BLaER1 treated with 17β-estradiol and CSF1 and Interleukin-3, amounts not matched to agents 10 nM and 100 nM (cell line): ENCODE measurements around the gene ICE1.
"Not testable (repeated sequence)": the region's sequence is repeated elsewhere in the genome, so short reads cannot be mapped to it uniquely, and the experiment has no call there.

Experiments used
- H3K27ac ChIP-seq, 11 experiments: shearing (Covaris generic); formaldehyde crosslinking; 2 replicates each; pipeline ENCODE4 v1.8.1; 2022
- H3K27me3 ChIP-seq, 11 experiments: shearing (Covaris generic); formaldehyde crosslinking; 2 replicates each; pipeline ENCODE4 v1.8.1; 2022
- H3K36me3 ChIP-seq, 11 experiments: shearing (Covaris generic); formaldehyde crosslinking; 2 replicates each; pipeline ENCODE4 v1.8.1; 2022
- H3K4me1 ChIP-seq, 10 experiments: shearing (Covaris generic); formaldehyde crosslinking; 2 replicates each; pipeline ENCODE4 v1.8.1; 2022
- H3K4me2 ChIP-seq, 11 experiments: shearing (Covaris generic); formaldehyde crosslinking; 2 replicates each; pipeline ENCODE4 v1.8.1; 2022
- H3K4me3 ChIP-seq, 10 experiments: shearing (Covaris generic); formaldehyde crosslinking; 2 replicates each; pipeline ENCODE4 v1.8.1; 2022
- H3K9ac ChIP-seq, 11 experiments: shearing (Covaris generic); formaldehyde crosslinking; 2 replicates each; pipeline ENCODE4 v1.8.1; 2022
- H3K9me3 ChIP-seq, 11 experiments: shearing (Covaris generic); formaldehyde crosslinking; replicated peaks in 1 of 11; 2 replicates each; pipeline ENCODE4 v1.8.1; 2022
- H4K20me1 ChIP-seq, 11 experiments: shearing (Covaris generic); formaldehyde crosslinking; 2 replicates each; pipeline ENCODE4 v1.8.1; 2022
- Cebpa-rat ChIP-seq, 11 experiments: shearing (Covaris generic); IDR thresholded peaks; 2 replicates each; pipeline ENCODE4 v1.8.1; 2022

ICE1 gene

GRCh38 chr5:5398071-5398470, 24.4 kb upstream of the ICE1 start:
- no peak overlapping the region for H3K4me2 ChIP-seq
- H3K27me3 ChIP-seq, result no peaks in the 10 kb centered on the region

GRCh38 chr5:5401095-5401494, 21.4 kb upstream of the ICE1 start:
- Histone ChIP-seq H3K4me3 (no peak overlapping the region), H3K9me3 (peaks cover 0 to 11% (median 5%) of the 10 kb centered on the region in 11 experiments; a peak in 8 of 22 replicates), H3K4me1 (no peaks in the 10 kb centered on the region), H4K20me1 (no peaks in the 10 kb centered on the region), H3K27me3 (no peaks in the 10 kb centered on the region), H3K36me3 (no peaks in the 10 kb centered on the region), H3K4me2 (no peak overlapping the region), H3K9ac (no peak overlapping the region), H3K27ac (no peak overlapping the region)
- no peak for TF ChIP-seq Cebpa-rat (IDR thresholded peaks at IDR 0.05)

More at GRCh38 chr5:5398071-5398470, 24.4 kb upstream of the ICE1 start:
- no peaks in the 10 kb centered on the region for H3K4me1 ChIP-seq
- H3K27ac ChIP-seq, result no peak overlapping the region
- peaks cover 0 to 11% (median 5%) of the 10 kb centered on the region in 11 experiments; a peak in 8 of 22 replicates for H3K9me3 ChIP-seq
- no peaks in the 10 kb centered on the region for H4K20me1 ChIP-seq
- no peak overlapping the region for H3K9ac ChIP-seq
- no peak for TF ChIP-seq Cebpa-rat (IDR thresholded peaks at IDR 0.05)
- H3K36me3 ChIP-seq, result no peaks in the 10 kb centered on the region
- no peak overlapping the region for H3K4me3 ChIP-seq

GRCh38 chr5:5403741-5404140, 18.7 kb upstream of the ICE1 start:
- Histone ChIP-seq H3K4me3 (no peak overlapping the region), H3K4me1 (no peaks in the 10 kb centered on the region), H3K9me3 (peaks cover 15 to 28% (median 22%) of the 10 kb centered on the region in 11 experiments), H3K27ac (no peak overlapping the region), H4K20me1 (no peaks in the 10 kb centered on the region), H3K9ac (no peak overlapping the region), H3K4me2 (no peak overlapping the region), H3K36me3 (no peaks in the 10 kb centered on the region), H3K27me3 (no peaks in the 10 kb centered on the region)
- no peak for TF ChIP-seq Cebpa-rat (IDR thresholded peaks at IDR 0.05)

GRCh38 chr5:5404381-5404780, 18.1 kb upstream of the ICE1 start:
- Histone ChIP-seq H3K4me3 (no peak overlapping the region), H4K20me1 (no peaks in the 10 kb centered on the region), H3K9me3 (peaks cover 21 to 30% (median 27%) of the 10 kb centered on the region in 11 experiments), H3K27me3 (no peaks in the 10 kb centered on the region), H3K27ac (no peak overlapping the region), H3K9ac (no peak overlapping the region), H3K4me2 (no peak overlapping the region), H3K4me1 (no peaks in the 10 kb centered on the region), H3K36me3 (peaks cover 0 to 4% (median 0%) of the 10 kb centered on the region in 11 experiments; a peak in 2 of 22 replicates)
- no peak for TF ChIP-seq Cebpa-rat (IDR thresholded peaks at IDR 0.05)

- H3K27ac ChIP-seq, result no peak overlapping the region
- TF ChIP-seq Cebpa-rat (IDR thresholded peaks at IDR 0.05), result no peak
- peaks cover 32 to 39% (median 33%) of the 10 kb centered on the region in 11 experiments for H3K9me3 ChIP-seq
- no peaks in the 10 kb centered on the region for H3K4me1 ChIP-seq
- H3K4me3 ChIP-seq, result no peak overlapping the region
- peaks cover 0 to 7% (median 3%) of the 10 kb centered on the region in 11 experiments; a peak in 3 of 22 replicates for H3K36me3 ChIP-seq
- no peak overlapping the region for H3K4me2 ChIP-seq
- H3K9ac ChIP-seq, result no peak overlapping the region
- H3K27me3 ChIP-seq, result no peaks in the 10 kb centered on the region
- no peaks in the 10 kb centered on the region for H4K20me1 ChIP-seq
Observed at GRCh38 chr5:5405441-5405840, 17.0 kb upstream of the ICE1 start.

GRCh38 chr5:5407924-5408323, 14.6 kb upstream of the ICE1 start:
- Histone ChIP-seq H4K20me1 (no peaks in the 10 kb centered on the region), H3K4me1 (no peaks in the 10 kb centered on the region), H3K27ac (no peak overlapping the region), H3K4me2 (no peak overlapping the region), H3K9ac (no peak overlapping the region), H3K9me3 (peaks cover 39 to 56% (median 45%) of the 10 kb centered on the region in 11 experiments), H3K36me3 (peaks cover 0 to 7% (median 3%) of the 10 kb centered on the region in 11 experiments; a peak in 4 of 22 replicates), H3K27me3 (no peaks in the 10 kb centered on the region), H3K4me3 (no peak overlapping the region)
- TF ChIP-seq Cebpa-rat (IDR thresholded peaks at IDR 0.05), result no peak

- Histone ChIP-seq H3K9me3 (peaks cover 39 to 59% (median 48%) of the 10 kb centered on the region in 11 experiments), H3K36me3 (peaks cover 0 to 7% (median 3%) of the 10 kb centered on the region in 11 experiments; a peak in 4 of 22 replicates), H3K27me3 (no peaks in the 10 kb centered on the region), H4K20me1 (no peaks in the 10 kb centered on the region), H3K4me1 (no peaks in the 10 kb centered on the region), H3K9ac (no peak overlapping the region), H3K4me2 (no peak overlapping the region), H3K4me3 (peak overlapping the region in 3 of 10 experiments; percentile 9 to 25 (median 11); a peak in 3 of 20 replicates), H3K27ac (no peak overlapping the region)
- TF ChIP-seq Cebpa-rat (IDR thresholded peaks at IDR 0.05), result no peak
Observed at GRCh38 chr5:5409151-5409810, 13.2 kb upstream of the ICE1 start.

- H3K36me3 ChIP-seq, H3K27ac ChIP-seq, H3K4me2 ChIP-seq, H3K27me3 ChIP-seq, H3K9ac ChIP-seq, H3K4me3 ChIP-seq, H4K20me1 ChIP-seq: not testable (repeated sequence)
- Histone ChIP-seq H3K4me1 (peaks cover 0 to 15% (median 9%) of the 10 kb centered on the region in 10 experiments; a peak in 10 of 20 replicates), H3K9me3 (peaks cover 23 to 41% (median 32%) of the 10 kb centered on the region in 11 experiments)
Observed at GRCh38 chr5:5413856-5414255, 8.6 kb upstream of the ICE1 start.

GRCh38 chr5:5414999-5415398, 7.5 kb upstream of the ICE1 start:
- TF ChIP-seq Cebpa-rat (IDR thresholded peaks at IDR 0.05), result no peak
- Histone ChIP-seq H3K27ac (no peak overlapping the region), H3K4me2 (no peak overlapping the region), H3K9me3 (peaks cover 11 to 30% (median 20%) of the 10 kb centered on the region in 11 experiments), H3K36me3 (no peaks in the 10 kb centered on the region; a peak in 1 of 22 replicates), H4K20me1 (no peaks in the 10 kb centered on the region), H3K9ac (no peak overlapping the region), H3K27me3 (no peaks in the 10 kb centered on the region), H3K4me3 (no peak overlapping the region), H3K4me1 (peaks cover 0 to 18% (median 10%) of the 10 kb centered on the region in 10 experiments; a peak in 10 of 20 replicates)

- Histone ChIP-seq H3K9ac (no peak overlapping the region), H3K9me3 (peaks cover 0 to 13% (median 4%) of the 10 kb centered on the region in 11 experiments; a peak in 8 of 22 replicates), H3K4me2 (peak overlapping the region in 1 of 11 experiments; percentile 17; a peak in 1 of 22 replicates), H3K27me3 (no peaks in the 10 kb centered on the region), H3K27ac (no peak overlapping the region), H4K20me1 (no peaks in the 10 kb centered on the region), H3K4me3 (no peak overlapping the region), H3K4me1 (peaks cover 10 to 32% (median 21%) of the 10 kb centered on the region in 10 experiments), H3K36me3 (no peaks in the 10 kb centered on the region)
- TF ChIP-seq Cebpa-rat (IDR thresholded peaks at IDR 0.05), result no peak
Observed at GRCh38 chr5:5416733-5417132, 5.7 kb upstream of the ICE1 start.
